Measurements from ENCODE around the gene HIVEP3.

- no peak for TF ChIP-seq POLR2AphosphoS5 (IDR thresholded peaks at IDR 0.05; ENCODE audit: low read depth, low read length)
- TF ChIP-seq POLR2A (IDR thresholded peaks at IDR 0.05; ENCODE audit: low read depth, low read length): no peak
These were observed 379.3 kb downstream of the HIVEP3 start for GRCh38 chr1:41539418-41539805.

Measured in GM12891 (cell line).